GM12892 (cell line): ENCODE data around the gene RIBC2. TPM values are rescaled to one million over a fixed set of nuclear protein-coding genes. Genes with fewer than 3 reads are reported as not detected.
"Not testable (repeated sequence)": the region's sequence is repeated elsewhere in the genome, so short reads cannot be mapped to it uniquely, and the experiment has no call there.

Experiments used
- DNase-seq: peaks from one replicate; pipeline ENCODE4 v3.0.0; 2011; ENCODE audit not compliant: insufficient read length
- FAIRE-seq: peaks from 2 replicates; lab custom pipeline; 2011; peaks lifted over from hg19 to GRCh38; lab: Jason Lieb, UNC
- POLR2A ChIP-seq: IDR thresholded peaks from 2 replicates; pipeline ENCODE4 v1.6.1; 2011; ENCODE audit warnings: low read depth, low read length, control low read depth
- POLR2AphosphoS5 ChIP-seq: IDR thresholded peaks from 2 replicates; pipeline ENCODE4 v1.6.1; 2011; ENCODE audit warnings: low read depth, low read length, control low read depth
- TAF1 ChIP-seq: IDR thresholded peaks from 2 replicates; pipeline ENCODE4 v1.6.1; 2011; ENCODE audit warnings: low read depth, mild to moderate bottlenecking, control low read depth, low read length, borderline replicate concordance
- polyA plus RNA-seq: library from polyadenylated mRNA; unstranded; fragments of >200 nt; gene quantifications from one replicate; pipeline ENCODE4 v1.2.1, GENCODE V29; 2012; ENCODE audit warnings: missing spikeins, inconsistent platforms; ENCODE audit not compliant: missing spikeins

Gene RIBC2, protein sequence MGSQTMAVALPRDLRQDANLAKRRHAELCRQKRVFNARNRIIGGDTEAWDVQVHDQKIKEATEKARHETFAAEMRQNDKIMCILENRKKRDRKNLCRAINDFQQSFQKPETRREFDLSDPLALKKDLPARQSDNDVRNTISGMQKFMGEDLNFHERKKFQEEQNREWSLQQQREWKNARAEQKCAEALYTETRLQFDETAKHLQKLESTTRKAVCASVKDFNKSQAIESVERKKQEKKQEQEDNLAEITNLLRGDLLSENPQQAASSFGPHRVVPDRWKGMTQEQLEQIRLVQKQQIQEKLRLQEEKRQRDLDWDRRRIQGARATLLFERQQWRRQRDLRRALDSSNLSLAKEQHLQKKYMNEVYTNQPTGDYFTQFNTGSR
- polyA plus RNA-seq, result 0.89 TPM

GRCh38 chr22:45413368-45414211 is at the start of gene RIBC2, which contains the start of gene SMC1B:
Gene RIBC2 (plus strand): TSS chr22:45413693. CDS start chr22:45413887, 194 bp downstream.
Gene SMC1B (minus strand): TSS chr22:45413599. CDS start chr22:45413567, 32 bp downstream.
- DNase-seq (peak; percentile 63), FAIRE-seq (peak; percentile 21)
- TF ChIP-seq POLR2AphosphoS5 (no peak), POLR2A (no peak), TAF1 (no peak)

- TF ChIP-seq POLR2AphosphoS5 (no peak), TAF1 (no peak), POLR2A (no peak)
- DNase-seq, result no peak
- FAIRE-seq, result no peak
These were observed 46.8 kb upstream of the RIBC2 start for GRCh38 chr22:45366713-45367112.

DNA sequence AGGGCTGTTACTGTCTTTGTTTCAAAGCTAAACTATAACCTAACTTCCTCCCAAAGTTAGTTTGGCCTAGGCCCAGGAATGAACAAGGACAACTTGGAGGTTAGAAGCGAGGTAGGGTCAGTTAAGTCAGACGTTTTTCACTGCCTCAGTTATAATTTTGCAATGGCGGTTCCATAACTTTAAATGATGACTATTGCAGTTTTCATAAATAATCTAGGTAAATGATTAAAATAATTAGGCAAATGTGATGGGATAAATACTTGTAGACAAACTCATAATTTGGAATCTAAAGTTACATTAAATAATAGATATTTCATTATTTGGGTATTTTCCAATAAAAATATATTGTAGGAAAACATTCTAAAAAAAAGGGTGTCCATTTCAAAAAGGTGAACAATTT is 39.9 kb upstream of the RIBC2 start:
- not testable (repeated sequence) for FAIRE-seq, DNase-seq

- FAIRE-seq, result no peak
- TF ChIP-seq TAF1 (no peak), POLR2AphosphoS5 (no peak), POLR2A (no peak)
- DNase-seq, result no peak
These were observed 37.5 kb upstream of the RIBC2 start for GRCh38 chr22:45376009-45376408.

GRCh38 chr22:45376703-45377102 is 36.8 kb upstream of the RIBC2 start:
- no peak for TF ChIP-seq POLR2AphosphoS5
- TF ChIP-seq TAF1, result no peak
- TF ChIP-seq POLR2A, result no peak
- DNase-seq (no peak), FAIRE-seq (peak; percentile 30)

GRCh38 chr22:45381348-45381747 is 32.1 kb upstream of the RIBC2 start:
- no peak for TF ChIP-seq POLR2A
- TF ChIP-seq TAF1, result no peak
- TF ChIP-seq POLR2AphosphoS5, result no peak

DNA sequence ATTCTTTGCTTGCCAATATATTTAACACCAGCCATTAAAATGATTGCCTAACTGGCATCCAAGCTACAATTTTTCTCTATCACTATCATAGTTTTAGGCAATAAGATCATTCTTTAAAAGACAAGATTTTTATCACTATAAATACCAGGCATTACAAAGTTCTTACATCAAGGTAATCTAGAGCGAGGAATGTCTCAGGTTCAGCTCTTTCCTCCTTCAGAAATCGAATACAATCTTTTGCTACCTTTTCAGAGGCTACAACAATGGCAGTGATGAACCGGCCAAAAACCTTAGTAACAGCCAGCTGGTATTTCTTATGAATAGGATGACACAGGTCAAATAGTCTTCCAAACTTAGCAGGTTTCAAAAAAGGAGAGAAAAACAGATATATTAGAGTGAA is 23.9 kb upstream of the RIBC2 start:
- TF ChIP-seq TAF1 (no peak), POLR2A (no peak), POLR2AphosphoS5 (no peak)
- FAIRE-seq (no peak), DNase-seq (no peak)

More at GRCh38 chr22:45381348-45381747, 32.1 kb upstream of the RIBC2 start:
- no peak for FAIRE-seq
- DNase-seq, result no peak

- FAIRE-seq (no peak), DNase-seq (no peak)
- no peak for TF ChIP-seq POLR2AphosphoS5
- TF ChIP-seq POLR2A, result no peak
- TF ChIP-seq TAF1, result no peak
These were observed 15.7 kb upstream of the RIBC2 start for GRCh38 chr22:45397806-45398205.

- no peak for TF ChIP-seq TAF1
- TF ChIP-seq POLR2A, result no peak
- TF ChIP-seq POLR2AphosphoS5, result no peak
- no peak for DNase-seq
- FAIRE-seq, result no peak
These were observed 15.3 kb upstream of the RIBC2 start for GRCh38 chr22:45398214-45398613.

DNA sequence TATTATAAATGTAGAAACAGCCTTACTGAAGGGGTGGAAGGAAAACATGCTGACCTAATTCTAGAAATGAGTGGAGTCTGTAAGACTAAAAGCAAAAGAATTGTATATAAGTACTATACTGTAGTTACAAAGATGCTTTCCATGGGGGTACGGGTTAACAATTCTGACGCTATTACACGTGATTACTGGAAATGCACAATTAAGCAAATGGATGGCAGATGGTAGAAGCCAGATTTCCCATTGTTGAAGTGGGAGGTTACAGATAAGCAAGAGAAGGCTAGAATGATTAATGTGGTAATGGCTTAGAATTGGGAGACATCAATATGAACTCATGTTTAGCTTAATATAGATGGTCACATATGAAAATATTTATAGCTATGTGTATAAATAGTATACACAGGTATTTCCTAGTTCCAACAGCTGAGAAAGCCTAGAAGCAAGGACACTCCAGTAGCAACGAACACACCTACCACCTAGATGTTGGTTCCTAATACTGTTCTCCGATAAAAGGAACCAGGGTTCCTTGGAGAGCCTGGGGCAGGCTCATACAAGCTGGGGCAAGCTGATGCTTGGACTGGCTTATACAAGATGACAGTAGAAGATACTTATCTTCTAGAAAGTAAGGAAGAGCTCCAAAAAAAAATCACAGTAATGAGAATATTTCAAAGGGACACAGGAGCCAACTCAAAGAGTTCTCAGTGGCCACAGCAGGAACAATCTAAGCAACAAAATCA is 13.6 kb upstream of the RIBC2 start:
- DNase-seq (no peak), FAIRE-seq (no peak)
- TF ChIP-seq POLR2AphosphoS5 (no peak), TAF1 (no peak), POLR2A (no peak)

DNA sequence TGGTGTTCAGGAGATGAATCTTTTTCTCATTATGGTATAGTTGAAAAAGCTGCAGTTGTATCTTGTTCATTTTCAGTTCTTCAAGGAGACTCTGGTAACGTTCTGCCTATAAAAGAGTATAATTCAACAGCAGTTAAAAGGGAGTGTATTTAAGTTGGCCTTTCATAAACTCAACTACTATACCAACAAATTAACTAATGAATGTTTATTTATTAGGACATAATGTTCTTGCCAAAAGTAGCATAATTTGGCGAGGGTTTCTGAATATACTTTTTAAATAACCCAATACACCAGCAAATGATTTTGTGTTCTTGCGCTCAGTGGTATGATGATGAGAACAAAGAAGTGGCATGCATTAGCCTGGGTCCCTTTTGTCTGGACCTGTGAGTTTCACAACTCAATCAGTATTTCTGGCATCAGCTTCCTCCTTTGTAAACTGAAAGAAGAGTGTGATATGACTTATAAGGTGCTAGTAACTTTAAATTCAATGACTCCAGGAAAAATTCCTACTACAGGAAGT is 11.0 kb upstream of the RIBC2 start:
- DNase-seq (no peak), FAIRE-seq (no peak)
- no peak for TF ChIP-seq TAF1
- no peak for TF ChIP-seq POLR2A
- TF ChIP-seq POLR2AphosphoS5, result no peak
